Measurements from ENCODE around the gene GIPR.

- no peak for TF ChIP-seq CTCF (IDR thresholded peaks at IDR 0.05 in 4 of 5, conservative IDR thresholded peaks at IDR 0.05 in 1 of 5)
- no peak for TF ChIP-seq POLR2A (IDR thresholded peaks at IDR 0.05)
Measured at GRCh38 chr19:45729800-45730290, 61.8 kb downstream of the GIPR start.

Measured in gastrocnemius medialis (tissue), 4 donors.